GM19468 (cell line): ENCODE data around the gene NRIP2.
A peak's percentile ranks its signal among the peaks of the same experiment; 100 is the strongest.

Experiments used
- ATAC-seq: cut with Tn5 transposase; IDR thresholded peaks from one replicate; pipeline ENCODE4 v1.9.1; 2021; ENCODE audit warnings: mild to moderate bottlenecking, moderate library complexity, moderate number of reproducible peaks; ENCODE audit not compliant: unreplicated experiment; ENCODE audit errors: extremely low read depth

Gene NRIP2

GRCh38 chr12:2812290-2813213 is 22.3 kb downstream of the NRIP2 start, which contains the start of gene ITFG2:
ITFG2 (plus strand) TSS chr12:2812668; CDS start chr12:2812761, 93 bp downstream.
- peak; percentile 85 for ATAC-seq

GRCh38 chr12:2811801-2812200 is 23.0 kb downstream of the NRIP2 start:
- no peak for ATAC-seq

GRCh38 chr12:2806700-2807099 is 28.1 kb downstream of the NRIP2 start:
- no peak for ATAC-seq

GRCh38 chr12:2805143-2805520 is 29.7 kb downstream of the NRIP2 start:
- ATAC-seq, result no peak

- no peak for ATAC-seq
Measured at GRCh38 chr12:2804393-2805142, 30.3 kb downstream of the NRIP2 start.

- no peak for ATAC-seq
Measured at GRCh38 chr12:2803635-2804392, 31.0 kb downstream of the NRIP2 start.

GRCh38 chr12:2801044-2801783 is 33.6 kb downstream of the NRIP2 start:
- ATAC-seq, result no peak

- no peak for ATAC-seq
Measured at GRCh38 chr12:2800046-2800570, 34.7 kb downstream of the NRIP2 start.

GRCh38 chr12:2797721-2798418 is 37.0 kb downstream of the NRIP2 start:
- ATAC-seq, result no peak

- no peak for ATAC-seq
Measured at GRCh38 chr12:2796187-2796666, 38.6 kb downstream of the NRIP2 start.

- peak; percentile 36 for ATAC-seq
Measured at GRCh38 chr12:2795291-2796186, 39.3 kb downstream of the NRIP2 start.

- peak; percentile 62 for ATAC-seq
Measured at GRCh38 chr12:2794736-2795289, 40.0 kb downstream of the NRIP2 start, which contains the start of gene FKBP4. FKBP4 (plus strand) TSS chr12:2794970; CDS start chr12:2795140, 170 bp downstream.

- no peak for ATAC-seq
Measured at GRCh38 chr12:2794191-2794735, 40.6 kb downstream of the NRIP2 start.

- ATAC-seq, result no peak
Measured at GRCh38 chr12:2793561-2793960, 41.3 kb downstream of the NRIP2 start.

GRCh38 chr12:2792671-2793500 is 41.9 kb downstream of the NRIP2 start:
- ATAC-seq, result no peak

- no peak for ATAC-seq
Measured at GRCh38 chr12:2791089-2791488, 43.7 kb downstream of the NRIP2 start.
